ENCODE measurements around the gene SCD5. TPM values are rescaled to one million over a fixed set of nuclear protein-coding genes. Genes with fewer than 3 reads are reported as not detected.

SCD5 gene
- total and polyA plus RNA-seq, 9 of the 15 experiments (the other 6 are each of a cell fraction or from before 2014, with no cell fraction given): 0.01 to 0.20 (median 0.03) TPM; not detected in 5

- H3K27ac ChIP-seq (ENCODE audit: extremely low read depth, low read depth, low read length): no peak overlapping the region
- ChIA-PET CTCF (ENCODE audit: low intra/inter-chr PET ratio) (no interaction called here), POLR2A (interaction anchor here (0.6 kb wide), 1 partner anchor 388 kb away, joined by 4 read pairs; no protein-coding TSS in a partner anchor)
- ATAC-seq: no peak
- no peak overlapping the region for H2AFZ ChIP-seq (ENCODE audit: low read depth, low read length)
- no peak overlapping the region for H3K4me3 ChIP-seq
- no TSS peak for BruUV-seq (replicated peaks)
- in situ Hi-C loops (cut with MboI): no loop called here
- H3K79me2 ChIP-seq (ENCODE audit: control insufficient read depth, insufficient read depth, low read length): no peaks in the 10 kb centered on the region
- H3K9me3 ChIP-seq (replicated peaks; ENCODE audit: control insufficient read depth, insufficient read depth, low read depth, low read length): no peaks in the 10 kb centered on the region
- no peaks in the 10 kb centered on the region for H4K20me1 ChIP-seq (replicated peaks; ENCODE audit: control insufficient read depth, insufficient read depth, low read length)
- DNase-seq (ENCODE audit: extremely low read depth in 1 of 4, low spot score in 3 of 4): no peak
- H3K27me3 ChIP-seq (ENCODE audit: control insufficient read depth in 2 of 2, insufficient read depth in 2 of 2, low read length in 2 of 2): peaks cover 10 to 22% of the 10 kb centered on the region in 2 experiments; a peak in 4 of 5 replicates
- no peaks in the 10 kb centered on the region for H3K36me3 ChIP-seq (ENCODE audit: control insufficient read depth, insufficient read depth, low read length)
- H3K4me1 ChIP-seq (replicated peaks in 1 of 2; ENCODE audit: control insufficient read depth in 2 of 2, insufficient read depth in 2 of 2, low read length in 2 of 2): no peaks in the 10 kb centered on the region
- H3K9me1 ChIP-seq (ENCODE audit: control insufficient read depth, insufficient read depth, low read length): no peaks in the 10 kb centered on the region
- H3K4me2 ChIP-seq (ENCODE audit: insufficient read depth, low read length): no peak overlapping the region
- FAIRE-seq: no peak
- no peak overlapping the region for H3K9ac ChIP-seq (ENCODE audit: insufficient read depth in 1 of 2, low read depth in 2 of 2, low read length in 2 of 2)
- intact Hi-C loops (cut with micrococcal nuclease): no loop called here
- WGBS (ENCODE audit: insufficient coverage, low coverage, missing lambda C conversion rate): 3% methylated on average over 6 of the region's 6 CpGs
- no peak for TF ChIP-seq ZBTB2 (IDR thresholded peaks at IDR 0.05)
- no peak for TF ChIP-seq ZC3H4 (CRISPR knock-in tag; IDR thresholded peaks at IDR 0.05; ENCODE audit: borderline replicate concordance)
- no peak for TF ChIP-seq POLR2AphosphoS5 (IDR thresholded peaks at IDR 0.05; ENCODE audit: control insufficient read depth, insufficient read depth, low read depth, low read length)
- TF ChIP-seq GATA2 (CRISPR knock-in tag; IDR thresholded peaks at IDR 0.05): no peak
- TF ChIP-seq ATF1 (CRISPR knock-in tag; IDR thresholded peaks at IDR 0.05): no peak
- TF ChIP-seq ATF1 (tag; IDR thresholded peaks at IDR 0.05): no peak
- TF ChIP-seq XRCC5 (IDR thresholded peaks at IDR 0.05; ENCODE audit: low read depth, low read length): no peak
- TF ChIP-seq NCOA2 (IDR thresholded peaks at IDR 0.05; ENCODE audit: partially characterized antibody in 2 of 2): no peak
- no peak for TF ChIP-seq ZBTB49 (CRISPR knock-in tag; IDR thresholded peaks at IDR 0.05; ENCODE audit: borderline replicate concordance)
- no peak for TF ChIP-seq ZBTB7A (IDR thresholded peaks at IDR 0.05; ENCODE audit: borderline replicate concordance, control insufficient read depth, low read depth, low read length)
- no peak for TF ChIP-seq RBM22 (IDR thresholded peaks at IDR 0.05; ENCODE audit: low read depth, low read length, poor library complexity, severe bottlenecking)
- TF ChIP-seq ZNF197 (CRISPR knock-in tag; IDR thresholded peaks at IDR 0.05; ENCODE audit: low read depth): no peak
- TF ChIP-seq BRD4 (IDR thresholded peaks at IDR 0.05): no peak
- no peak for TF ChIP-seq E2F8 (IDR thresholded peaks at IDR 0.05; ENCODE audit: low read depth, partially characterized antibody)
- TF ChIP-seq ZNF507 (tag; conservative IDR thresholded peaks at IDR 0.05): no peak
- no peak for TF ChIP-seq ZNF224 (CRISPR knock-in tag; IDR thresholded peaks at IDR 0.05)
Observed at GRCh38 chr4:82747686-82748575, 50.7 kb downstream of the SCD5 start.
